ENCODE results near the gene GATAD2B. TPM values are rescaled to one million over a fixed set of nuclear protein-coding genes. Genes with fewer than 3 reads are reported as not detected.

The GATAD2B gene
- polyA plus RNA-seq, 1 donor from 2014 or later: 12.8 TPM

DNA sequence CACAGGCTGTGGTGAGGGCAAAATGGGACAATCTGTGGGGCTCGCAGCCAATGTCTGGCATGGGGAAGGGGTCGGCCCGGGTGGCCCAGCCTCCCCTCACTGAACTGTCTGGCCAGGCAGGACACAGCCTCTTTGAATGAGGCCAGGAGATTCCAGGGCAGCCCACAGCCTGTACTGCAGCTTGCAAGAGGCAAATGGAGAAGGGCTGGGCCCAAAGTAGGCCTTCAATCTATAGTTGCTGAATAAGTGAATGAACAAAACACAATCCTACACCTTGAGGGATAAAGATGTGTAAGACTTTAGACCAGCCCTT lies 124.3 kb downstream of the GATAD2B start:
- no peaks in the 10 kb centered on the region for H3F3A ChIP-seq (ENCODE audit: insufficient read depth, low read length, poor library complexity, severe bottlenecking)
- H4K20me1 ChIP-seq (ENCODE audit: insufficient read depth): no peaks in the 10 kb centered on the region
- no peak overlapping the region for H3K9ac ChIP-seq (ENCODE audit: low read length)
- H3K4me2 ChIP-seq (ENCODE audit: low read length): no peak overlapping the region
- H3K9me3 ChIP-seq (ENCODE audit: low read length): no peaks in the 10 kb centered on the region
- H3K36me3 ChIP-seq (ENCODE audit: insufficient read depth, low read length): no peaks in the 10 kb centered on the region
- H3K4me3 ChIP-seq (ENCODE audit: low read length): no peak overlapping the region
- H3K79me2 ChIP-seq (replicated peaks; ENCODE audit: insufficient read depth, low read length): no peaks in the 10 kb centered on the region
- no peaks in the 10 kb centered on the region for H3K27me3 ChIP-seq (ENCODE audit: insufficient read depth, low read depth, low read length)
- TF ChIP-seq EZH2 (IDR thresholded peaks at IDR 0.05; ENCODE audit: borderline replicate concordance, insufficient read depth, low read length, poor library complexity, severe bottlenecking) (no peak), POLR2AphosphoS5 (IDR thresholded peaks at IDR 0.05) (no peak), EP300 (conservative IDR thresholded peaks at IDR 0.05; ENCODE audit: poor library complexity, severe bottlenecking) (no peak), MXI1 (conservative IDR thresholded peaks at IDR 0.05; ENCODE audit: poor library complexity, severe bottlenecking) (no peak), TAF1 (IDR thresholded peaks at IDR 0.05; ENCODE audit: low read depth) (no peak), CTCF (IDR thresholded peaks at IDR 0.05; ENCODE audit: poor library complexity, severe bottlenecking) (no peak), RAD21 (conservative IDR thresholded peaks at IDR 0.05) (no peak), SMC3 (conservative IDR thresholded peaks at IDR 0.05; ENCODE audit: poor library complexity) (no peak), REST (IDR thresholded peaks at IDR 0.05; ENCODE audit: borderline replicate concordance) (no peak)
- no peak overlapping the region for H2AFZ ChIP-seq (ENCODE audit: low read depth, low read length)
- H3K27ac ChIP-seq (ENCODE audit: low read length): no peak overlapping the region
- H3K9me2 ChIP-seq (ENCODE audit: insufficient read depth, low read length): no peaks in the 10 kb centered on the region

DNA sequence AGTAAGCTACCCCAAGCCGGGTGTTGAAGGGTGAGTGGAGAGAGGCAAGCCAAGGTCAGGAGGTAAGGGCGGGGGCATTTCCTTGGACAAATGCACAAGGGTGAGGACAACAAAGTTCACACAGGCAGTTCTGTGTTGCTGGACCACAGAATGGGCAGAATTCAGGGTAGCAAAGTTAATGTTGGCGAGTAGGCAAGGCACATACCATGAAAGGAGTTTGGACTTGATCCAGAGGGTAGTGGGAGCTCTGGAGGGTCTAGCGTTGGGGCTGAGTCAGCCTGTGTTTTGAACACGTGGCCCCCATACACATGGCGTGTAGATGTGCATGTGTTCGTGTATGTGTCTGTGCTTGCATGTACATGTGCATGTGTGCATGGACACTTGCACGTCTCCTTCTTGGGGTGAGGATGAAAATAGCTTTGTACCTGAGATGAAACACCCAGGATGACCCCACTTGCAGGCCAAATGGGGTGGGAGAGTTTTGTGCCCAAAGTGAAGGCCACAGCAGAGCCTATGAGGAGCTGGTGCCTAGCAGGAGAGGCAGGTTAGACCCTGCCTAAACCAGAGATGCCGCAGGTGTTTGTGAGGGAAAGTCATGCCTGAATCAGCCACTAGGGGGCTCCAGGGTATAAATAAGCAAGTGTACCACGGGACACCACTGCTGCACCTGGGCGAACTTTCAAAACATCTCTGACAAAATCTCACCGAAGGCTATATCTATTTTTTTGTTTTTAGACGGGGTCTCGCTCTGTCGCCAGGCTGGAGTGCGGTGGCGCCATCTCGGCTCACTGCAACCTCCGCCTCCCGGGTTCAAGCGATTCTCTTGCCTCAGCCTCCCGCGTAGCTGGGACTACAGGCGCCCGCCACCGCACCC lies 125.7 kb downstream of the GATAD2B start:
- H3K9ac ChIP-seq (ENCODE audit: low read length): no peak overlapping the region
- H3K36me3 ChIP-seq (ENCODE audit: insufficient read depth, low read length): no peaks in the 10 kb centered on the region
- no peak overlapping the region for H3K4me3 ChIP-seq (ENCODE audit: low read length)
- no peaks in the 10 kb centered on the region for H4K20me1 ChIP-seq (ENCODE audit: insufficient read depth)
- H3K27me3 ChIP-seq (ENCODE audit: insufficient read depth, low read depth, low read length): no peaks in the 10 kb centered on the region
- H3F3A ChIP-seq (ENCODE audit: insufficient read depth, low read length, poor library complexity, severe bottlenecking): no peaks in the 10 kb centered on the region
- no peaks in the 10 kb centered on the region for H3K79me2 ChIP-seq (replicated peaks; ENCODE audit: insufficient read depth, low read length)
- no peak overlapping the region for H3K27ac ChIP-seq (ENCODE audit: low read length)
- H2AFZ ChIP-seq (ENCODE audit: low read depth, low read length): no peak overlapping the region
- no peak overlapping the region for H3K4me2 ChIP-seq (ENCODE audit: low read length)
- H3K9me3 ChIP-seq (ENCODE audit: low read length): no peaks in the 10 kb centered on the region
- H3K9me2 ChIP-seq (ENCODE audit: insufficient read depth, low read length): no peaks in the 10 kb centered on the region
- no peak for TF ChIP-seq TAF1 (IDR thresholded peaks at IDR 0.05; ENCODE audit: low read depth)
- TF ChIP-seq REST (IDR thresholded peaks at IDR 0.05; ENCODE audit: borderline replicate concordance): no peak
- no peak for TF ChIP-seq EZH2 (IDR thresholded peaks at IDR 0.05; ENCODE audit: borderline replicate concordance, insufficient read depth, low read length, poor library complexity, severe bottlenecking)
- no peak for TF ChIP-seq POLR2AphosphoS5 (IDR thresholded peaks at IDR 0.05)
- peak; percentile 70 for TF ChIP-seq SMC3 (conservative IDR thresholded peaks at IDR 0.05; ENCODE audit: poor library complexity)
- no peak for TF ChIP-seq MXI1 (conservative IDR thresholded peaks at IDR 0.05; ENCODE audit: poor library complexity, severe bottlenecking)
- no peak for TF ChIP-seq EP300 (conservative IDR thresholded peaks at IDR 0.05; ENCODE audit: poor library complexity, severe bottlenecking)
- TF ChIP-seq CTCF (IDR thresholded peaks at IDR 0.05; ENCODE audit: poor library complexity, severe bottlenecking): peak; percentile 72
- peak; percentile 70 for TF ChIP-seq RAD21 (conservative IDR thresholded peaks at IDR 0.05)
